Measurements from ENCODE around the gene CARD16. TPM values are rescaled to one million over a fixed set of nuclear protein-coding genes. Genes with fewer than 3 reads are reported as not detected.
"Not testable (repeated sequence)": the region's sequence is repeated elsewhere in the genome, so short reads cannot be mapped to it uniquely, and the experiment has no call there.

The CARD16 gene
- total RNA-seq, 1 experiment from 2014 or later = not detected

DNA sequence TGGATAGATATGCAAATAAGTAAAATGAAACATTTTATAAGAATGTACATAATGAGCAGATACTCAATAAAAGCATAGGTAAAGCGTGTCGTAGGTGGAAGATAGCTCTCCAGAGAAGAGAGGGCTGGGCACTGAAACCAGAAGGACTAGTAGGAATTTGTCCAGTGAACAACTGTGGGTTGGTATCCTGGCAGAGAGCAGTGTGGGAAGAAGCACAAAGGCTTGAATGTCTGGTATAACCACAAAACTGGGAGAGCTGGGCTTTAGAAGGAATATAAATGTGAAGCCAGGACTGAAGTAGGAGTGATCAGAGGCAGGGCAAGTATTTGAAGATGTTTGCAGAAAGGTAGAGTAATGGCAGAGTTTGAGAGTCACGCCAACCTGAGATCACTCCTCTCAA, 33.1 kb upstream of the CARD16 start (continued):
- TF ChIP-seq STAT6 (CRISPR knock-in tag; conservative IDR thresholded peaks at IDR 0.05; ENCODE audit: low read depth) (no peak), PRDM15 (CRISPR knock-in tag; IDR thresholded peaks at IDR 0.05) (no peak), MYBL2 (CRISPR knock-in tag; IDR thresholded peaks at IDR 0.05) (no peak), SMAD4 (CRISPR knock-in tag; IDR thresholded peaks at IDR 0.05) (no peak), SMAD3 (CRISPR knock-in tag; IDR thresholded peaks at IDR 0.05; ENCODE audit: borderline replicate concordance) (no peak), ZNF512 (CRISPR knock-in tag; IDR thresholded peaks at IDR 0.05; ENCODE audit: borderline replicate concordance) (no peak), RORB (CRISPR knock-in tag; IDR thresholded peaks at IDR 0.05) (no peak)
- TF ChIP-seq, protein P1, sequence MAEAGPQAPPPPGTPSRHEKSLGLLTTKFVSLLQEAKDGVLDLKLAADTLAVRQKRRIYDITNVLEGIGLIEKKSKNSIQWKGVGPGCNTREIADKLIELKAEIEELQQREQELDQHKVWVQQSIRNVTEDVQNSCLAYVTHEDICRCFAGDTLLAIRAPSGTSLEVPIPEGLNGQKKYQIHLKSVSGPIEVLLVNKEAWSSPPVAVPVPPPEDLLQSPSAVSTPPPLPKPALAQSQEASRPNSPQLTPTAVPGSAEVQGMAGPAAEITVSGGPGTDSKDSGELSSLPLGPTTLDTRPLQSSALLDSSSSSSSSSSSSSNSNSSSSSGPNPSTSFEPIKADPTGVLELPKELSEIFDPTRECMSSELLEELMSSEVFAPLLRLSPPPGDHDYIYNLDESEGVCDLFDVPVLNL (CRISPR knock-in tag; IDR thresholded peaks at IDR 0.05; ENCODE audit: borderline replicate concordance, low read depth) = no peak
- TF ChIP-seq, protein P2, sequence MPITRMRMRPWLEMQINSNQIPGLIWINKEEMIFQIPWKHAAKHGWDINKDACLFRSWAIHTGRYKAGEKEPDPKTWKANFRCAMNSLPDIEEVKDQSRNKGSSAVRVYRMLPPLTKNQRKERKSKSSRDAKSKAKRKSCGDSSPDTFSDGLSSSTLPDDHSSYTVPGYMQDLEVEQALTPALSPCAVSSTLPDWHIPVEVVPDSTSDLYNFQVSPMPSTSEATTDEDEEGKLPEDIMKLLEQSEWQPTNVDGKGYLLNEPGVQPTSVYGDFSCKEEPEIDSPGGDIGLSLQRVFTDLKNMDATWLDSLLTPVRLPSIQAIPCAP (CRISPR knock-in tag; IDR thresholded peaks at IDR 0.05) = no peak

GRCh38 chr11:105077141-105077790, 32.1 kb upstream of the CARD16 start:
- peaks cover 32% of the 10 kb centered on the region for H3K4me1 Mint-ChIP-seq
- H3K27ac Mint-ChIP-seq; ATAC-seq; H3K9me3 Mint-ChIP-seq; H3K4me3 Mint-ChIP-seq; POLR2A ChIA-PET; DNase-seq (ENCODE audit: low spot score); H3K27me3 Mint-ChIP-seq (ENCODE audit: low read depth); CTCF ChIA-PET; H3K36me3 Mint-ChIP-seq: not testable (repeated sequence)

DNA sequence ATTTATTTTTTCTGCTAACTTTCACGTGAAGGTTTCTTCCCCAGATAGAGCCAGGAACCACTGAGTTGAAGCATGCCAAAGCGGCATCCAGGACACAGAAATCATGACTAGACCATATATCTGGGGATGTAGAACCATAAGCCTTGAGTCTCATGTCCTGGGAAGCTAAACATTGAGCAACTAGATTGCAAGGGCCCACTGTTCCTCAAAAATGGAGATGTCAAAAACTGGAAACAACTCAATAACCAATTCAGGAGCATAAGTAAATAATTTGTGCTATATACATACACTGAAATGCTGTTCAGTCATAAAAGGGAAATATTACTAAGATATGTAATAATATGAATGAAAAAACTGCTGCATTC, 29.0 kb upstream of the CARD16 start:
- Mint-ChIP-seq H3K4me3 (no peak overlapping the region), H3K9me3 (peaks cover 5% of the 10 kb centered on the region; the same call in 1 of the 2 replicates), H3K4me1 (peaks cover 11% of the 10 kb centered on the region), H3K36me3 (no peaks in the 10 kb centered on the region), H3K27ac (no peak overlapping the region), H3K27me3 (ENCODE audit: low read depth) (no peaks in the 10 kb centered on the region)
- no peak for DNase-seq (ENCODE audit: low spot score)
- no peak for TF ChIP-seq SMAD3 (CRISPR knock-in tag; IDR thresholded peaks at IDR 0.05; ENCODE audit: borderline replicate concordance)
- no peak for TF ChIP-seq ZNF512 (CRISPR knock-in tag; IDR thresholded peaks at IDR 0.05; ENCODE audit: borderline replicate concordance)
- TF ChIP-seq IRF2 (CRISPR knock-in tag; IDR thresholded peaks at IDR 0.05; ENCODE audit: borderline replicate concordance, low read depth) = no peak
- no peak for TF ChIP-seq ELF4 (CRISPR knock-in tag; IDR thresholded peaks at IDR 0.05; ENCODE audit: low read depth)
- TF ChIP-seq, protein P3, sequence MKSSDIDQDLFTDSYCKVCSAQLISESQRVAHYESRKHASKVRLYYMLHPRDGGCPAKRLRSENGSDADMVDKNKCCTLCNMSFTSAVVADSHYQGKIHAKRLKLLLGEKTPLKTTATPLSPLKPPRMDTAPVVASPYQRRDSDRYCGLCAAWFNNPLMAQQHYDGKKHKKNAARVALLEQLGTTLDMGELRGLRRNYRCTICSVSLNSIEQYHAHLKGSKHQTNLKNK (CRISPR knock-in tag; IDR thresholded peaks at IDR 0.05) = no peak
- TF ChIP-seq, protein P4, sequence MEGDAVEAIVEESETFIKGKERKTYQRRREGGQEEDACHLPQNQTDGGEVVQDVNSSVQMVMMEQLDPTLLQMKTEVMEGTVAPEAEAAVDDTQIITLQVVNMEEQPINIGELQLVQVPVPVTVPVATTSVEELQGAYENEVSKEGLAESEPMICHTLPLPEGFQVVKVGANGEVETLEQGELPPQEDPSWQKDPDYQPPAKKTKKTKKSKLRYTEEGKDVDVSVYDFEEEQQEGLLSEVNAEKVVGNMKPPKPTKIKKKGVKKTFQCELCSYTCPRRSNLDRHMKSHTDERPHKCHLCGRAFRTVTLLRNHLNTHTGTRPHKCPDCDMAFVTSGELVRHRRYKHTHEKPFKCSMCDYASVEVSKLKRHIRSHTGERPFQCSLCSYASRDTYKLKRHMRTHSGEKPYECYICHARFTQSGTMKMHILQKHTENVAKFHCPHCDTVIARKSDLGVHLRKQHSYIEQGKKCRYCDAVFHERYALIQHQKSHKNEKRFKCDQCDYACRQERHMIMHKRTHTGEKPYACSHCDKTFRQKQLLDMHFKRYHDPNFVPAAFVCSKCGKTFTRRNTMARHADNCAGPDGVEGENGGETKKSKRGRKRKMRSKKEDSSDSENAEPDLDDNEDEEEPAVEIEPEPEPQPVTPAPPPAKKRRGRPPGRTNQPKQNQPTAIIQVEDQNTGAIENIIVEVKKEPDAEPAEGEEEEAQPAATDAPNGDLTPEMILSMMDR (IDR thresholded peaks at IDR 0.05) = no peak
- TF ChIP-seq SOX15 (CRISPR knock-in tag; IDR thresholded peaks at IDR 0.05) = no peak
- TF ChIP-seq CREB1 (CRISPR knock-in tag; IDR thresholded peaks at IDR 0.05) = no peak
- no peak for TF ChIP-seq ZNF416 (CRISPR knock-in tag; IDR thresholded peaks at IDR 0.05)
- TF ChIP-seq NFE2L1 (CRISPR knock-in tag; IDR thresholded peaks at IDR 0.05) = no peak
- TF ChIP-seq CBFB (CRISPR knock-in tag; IDR thresholded peaks at IDR 0.05; ENCODE audit: low read depth) = no peak
- ChIA-PET POLR2A (no interaction called here), CTCF (no interaction called here)
- no peak for ATAC-seq
